Measurements from ENCODE around the gene OR8K5. TPM values are rescaled to one million over a fixed set of nuclear protein-coding genes. Genes with fewer than 3 reads are reported as not detected.
"Not testable (repeated sequence)": the region's sequence is repeated elsewhere in the genome, so short reads cannot be mapped to it uniquely, and the experiment has no call there.

The OR8K5 gene
- total RNA-seq, 1 donor from 2014 or later, result not detected

DNA sequence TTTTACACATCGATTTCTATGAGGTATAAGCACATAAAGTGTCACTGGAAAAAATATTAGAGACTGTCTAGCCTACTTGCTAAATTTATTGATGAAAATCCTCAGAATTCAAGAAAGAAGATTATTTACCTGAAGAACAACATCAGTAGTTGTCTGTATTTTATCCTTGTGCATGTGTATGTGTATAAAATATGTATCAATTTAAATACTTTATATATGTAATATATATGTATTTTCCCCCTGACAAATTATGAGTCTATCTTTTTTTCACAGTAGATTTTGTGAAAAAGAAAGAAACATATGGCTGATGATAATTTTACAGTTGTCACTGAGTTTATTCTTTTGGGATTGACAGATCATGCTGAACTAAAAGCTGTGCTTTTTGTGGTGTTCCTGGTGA lies 16.2 kb upstream of the OR8K5 start, which contains the start of gene OR5J2:
Gene OR5J2, plus strand, starts transcription at position 301 of the 400 bp plus-strand sequence. Its CDS starts 0 bp downstream, at position 301.
- DNase-seq (ENCODE audit: low read depth), result no peak
- Histone ChIP-seq H3K36me3 (ENCODE audit: control insufficient read depth, insufficient read depth, low read length) (no peaks in the 10 kb centered on the region), H3K4me3 (ENCODE audit: low read depth, low read length) (no peak within 1 kb of the TSS), H3K27me3 (ENCODE audit: control insufficient read depth, insufficient read depth, low read length) (no peaks in the 10 kb centered on the region)
- TF ChIP-seq, protein P1, sequence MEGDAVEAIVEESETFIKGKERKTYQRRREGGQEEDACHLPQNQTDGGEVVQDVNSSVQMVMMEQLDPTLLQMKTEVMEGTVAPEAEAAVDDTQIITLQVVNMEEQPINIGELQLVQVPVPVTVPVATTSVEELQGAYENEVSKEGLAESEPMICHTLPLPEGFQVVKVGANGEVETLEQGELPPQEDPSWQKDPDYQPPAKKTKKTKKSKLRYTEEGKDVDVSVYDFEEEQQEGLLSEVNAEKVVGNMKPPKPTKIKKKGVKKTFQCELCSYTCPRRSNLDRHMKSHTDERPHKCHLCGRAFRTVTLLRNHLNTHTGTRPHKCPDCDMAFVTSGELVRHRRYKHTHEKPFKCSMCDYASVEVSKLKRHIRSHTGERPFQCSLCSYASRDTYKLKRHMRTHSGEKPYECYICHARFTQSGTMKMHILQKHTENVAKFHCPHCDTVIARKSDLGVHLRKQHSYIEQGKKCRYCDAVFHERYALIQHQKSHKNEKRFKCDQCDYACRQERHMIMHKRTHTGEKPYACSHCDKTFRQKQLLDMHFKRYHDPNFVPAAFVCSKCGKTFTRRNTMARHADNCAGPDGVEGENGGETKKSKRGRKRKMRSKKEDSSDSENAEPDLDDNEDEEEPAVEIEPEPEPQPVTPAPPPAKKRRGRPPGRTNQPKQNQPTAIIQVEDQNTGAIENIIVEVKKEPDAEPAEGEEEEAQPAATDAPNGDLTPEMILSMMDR (IDR thresholded peaks at IDR 0.05; ENCODE audit: insufficient read depth, low read length, poor library complexity, severe bottlenecking), result no peak

DNA sequence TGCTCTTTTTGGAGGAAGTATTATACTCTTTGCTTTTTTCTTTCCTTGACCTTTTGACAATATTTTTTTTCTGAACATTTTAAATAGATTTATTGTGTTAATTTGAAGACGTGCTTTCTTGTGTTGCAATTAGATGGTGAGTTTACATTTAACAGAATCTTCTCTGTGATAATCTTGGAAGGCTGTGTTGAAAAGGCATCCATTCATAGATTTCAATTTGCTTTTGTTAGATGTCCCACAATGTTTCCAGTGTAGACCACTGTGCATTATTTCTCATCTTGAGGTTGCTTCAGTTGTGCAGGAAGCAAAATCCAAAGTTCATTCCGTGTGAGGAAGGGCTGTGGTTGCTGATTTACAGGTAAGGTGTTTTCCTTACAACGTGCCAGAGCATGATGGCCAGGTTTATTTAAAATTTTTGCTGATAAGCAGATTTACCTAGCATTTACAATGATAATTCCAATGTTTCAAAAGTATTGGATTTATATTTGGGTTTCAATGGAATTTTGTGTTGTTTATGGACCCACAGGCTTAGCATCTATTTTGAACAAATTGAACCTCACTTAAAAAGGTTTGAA lies 12.2 kb upstream of the OR8K5 start:
- Histone ChIP-seq H3K4me3 (ENCODE audit: low read depth, low read length) (no peak overlapping the region), H3K36me3 (ENCODE audit: control insufficient read depth, insufficient read depth, low read length) (no peaks in the 10 kb centered on the region), H3K27me3 (ENCODE audit: control insufficient read depth, insufficient read depth, low read length) (no peaks in the 10 kb centered on the region)
- TF ChIP-seq, protein P1 (IDR thresholded peaks at IDR 0.05; ENCODE audit: insufficient read depth, low read length, poor library complexity, severe bottlenecking), result no peak
- no peak for DNase-seq (ENCODE audit: low read depth)

DNA sequence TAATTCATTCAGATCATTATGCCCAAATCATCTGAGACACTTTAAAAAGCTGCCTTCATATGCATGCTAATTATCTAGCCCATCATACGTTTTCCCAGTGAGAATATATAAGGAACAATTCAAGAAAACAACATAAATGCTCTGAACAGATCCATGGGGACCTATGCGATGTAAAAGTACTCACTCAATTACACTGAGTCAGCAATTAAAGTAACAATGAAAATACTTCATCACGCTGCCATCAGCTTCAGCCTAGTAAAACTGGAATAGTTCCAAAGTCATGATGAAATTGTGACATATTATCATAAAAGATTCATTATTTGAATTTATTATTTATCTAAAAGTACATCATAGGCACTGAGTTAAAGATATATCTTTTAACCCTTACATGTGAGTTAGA lies 3.7 kb upstream of the OR8K5 start:
- no peak for DNase-seq (ENCODE audit: low read depth)
- no peak overlapping the region for H3K4me3 ChIP-seq (ENCODE audit: low read depth, low read length)
- H3K27me3 ChIP-seq (ENCODE audit: control insufficient read depth, insufficient read depth, low read length), result no peaks in the 10 kb centered on the region
- H3K36me3 ChIP-seq (ENCODE audit: control insufficient read depth, insufficient read depth, low read length), result no peaks in the 10 kb centered on the region
- TF ChIP-seq, protein P1 (IDR thresholded peaks at IDR 0.05; ENCODE audit: insufficient read depth, low read length, poor library complexity, severe bottlenecking), result no peak

DNA sequence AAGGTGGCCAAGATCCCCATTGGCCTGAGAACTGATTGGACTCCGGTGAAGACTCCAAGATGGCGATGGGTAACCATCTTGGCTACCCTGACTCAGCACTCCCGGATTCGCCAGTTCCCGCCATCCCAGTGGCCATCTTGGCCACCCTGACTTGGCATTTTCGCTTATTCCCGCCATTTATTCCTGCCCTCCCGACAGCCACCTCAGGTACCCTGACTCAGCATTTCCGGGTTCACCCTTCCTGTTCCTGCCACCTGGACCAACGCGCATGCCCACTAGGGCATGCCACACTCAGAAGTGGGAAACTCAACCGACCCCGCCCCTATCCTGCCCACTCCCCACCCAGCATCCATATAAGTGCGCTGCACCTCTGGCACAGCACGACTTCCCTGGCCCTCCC lies 7.8 kb downstream of the OR8K5 start:
- H3K27me3 ChIP-seq (ENCODE audit: control insufficient read depth, insufficient read depth, low read length), result no peaks in the 10 kb centered on the region
- no peak for DNase-seq (ENCODE audit: low read depth)
- H3K36me3 ChIP-seq (ENCODE audit: control insufficient read depth, insufficient read depth, low read length), result no peaks in the 10 kb centered on the region
- H3K4me3 ChIP-seq (ENCODE audit: low read depth, low read length), result no peak overlapping the region
- TF ChIP-seq, protein P1 (IDR thresholded peaks at IDR 0.05; ENCODE audit: insufficient read depth, low read length, poor library complexity, severe bottlenecking), result no peak

DNA sequence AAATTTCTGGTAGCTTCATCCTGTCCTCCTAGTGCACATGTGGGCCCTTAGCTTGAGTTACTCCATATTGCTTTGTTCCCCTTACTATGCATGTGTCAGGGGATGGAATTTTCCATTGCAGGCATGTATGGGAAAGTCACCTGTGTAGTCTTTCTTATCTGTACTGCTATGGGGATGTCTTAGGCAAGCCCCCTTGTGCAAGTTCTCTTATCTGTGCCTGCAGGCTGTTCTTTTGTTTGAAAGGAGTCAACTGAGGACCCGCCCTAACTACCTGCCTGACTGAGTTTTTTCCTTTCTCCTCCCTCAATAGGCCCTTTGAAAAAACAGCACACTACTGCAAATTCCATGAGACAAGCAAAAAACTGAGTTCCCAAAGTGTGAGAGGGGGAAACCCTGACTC lies 8.7 kb downstream of the OR8K5 start:
- Histone ChIP-seq H3K4me3 (ENCODE audit: low read depth, low read length) (no peak overlapping the region), H3K27me3 (ENCODE audit: control insufficient read depth, insufficient read depth, low read length) (no peaks in the 10 kb centered on the region), H3K36me3 (ENCODE audit: control insufficient read depth, insufficient read depth, low read length) (no peaks in the 10 kb centered on the region)
- TF ChIP-seq, protein P1 (IDR thresholded peaks at IDR 0.05; ENCODE audit: insufficient read depth, low read length, poor library complexity, severe bottlenecking), result no peak
- no peak for DNase-seq (ENCODE audit: low read depth)

DNA sequence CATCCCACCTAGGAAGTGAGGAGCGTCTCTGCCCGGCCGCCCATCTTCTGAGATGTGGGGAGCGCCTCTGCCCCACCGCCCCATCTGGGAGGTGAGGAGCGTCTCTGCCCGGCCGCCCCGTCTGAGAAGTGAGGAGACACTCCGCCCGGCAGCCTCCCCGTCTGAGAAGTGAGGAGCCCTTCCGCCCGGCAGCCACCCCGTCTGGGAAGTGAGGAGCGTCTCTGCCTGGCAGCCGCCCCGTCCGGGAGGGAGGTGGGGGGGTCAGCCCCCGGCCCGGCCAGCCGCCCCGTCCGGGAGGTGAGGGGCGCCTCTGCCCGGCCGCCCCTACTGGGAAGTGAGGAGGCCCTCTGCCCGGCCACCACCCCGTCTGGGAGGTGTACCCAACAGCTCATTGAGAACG lies 16.4 kb downstream of the OR8K5 start:
- not testable (repeated sequence) for H3K27me3 ChIP-seq (ENCODE audit: control insufficient read depth, insufficient read depth, low read length); DNase-seq (ENCODE audit: low read depth); H3K4me3 ChIP-seq (ENCODE audit: low read depth, low read length); H3K36me3 ChIP-seq (ENCODE audit: control insufficient read depth, insufficient read depth, low read length)

Data from kidney epithelial cell (primary cell).